WTC11 (cell line): Measurements from ENCODE around the gene LYL1. TPM values are rescaled to one million over a fixed set of nuclear protein-coding genes. Genes with fewer than 3 reads are reported as not detected.
A peak's percentile ranks its signal among the peaks of the same experiment; 100 is the strongest.

Experiments
- ATAC-seq: fragments of 200-7000 bp; cut with Tn5 transposase; 2 replicates; pipeline ENCODE4 v1.10.0; 2021; ENCODE audit warnings: mild to moderate bottlenecking, moderate library complexity
- CTCF ChIA-PET: fragments of 300-600 bp; sonication (Branson Sonifier 250); formaldehyde crosslinking; loops from one replicate; lab custom pipeline; 2021; ENCODE audit warnings: antibody characterized with exemption; lab: Charles Lee
- POLR2A ChIA-PET: fragments of 350-600 bp; sonication (Branson Sonifier 250); formaldehyde crosslinking; loops from one replicate; lab custom pipeline; 2021; ENCODE audit warnings: antibody characterized with exemption; lab: Charles Lee
- DNase-seq: peaks from one replicate; pipeline ENCODE4 v3.0.0; 2021; ENCODE audit warnings: low spot score
- H3K27ac Mint-ChIP-seq: 2 replicates; pipeline ENCODE4 v1.8.0; 2021; ENCODE audit warnings: mixed read lengths
- H3K27me3 Mint-ChIP-seq: 2 replicates; pipeline ENCODE4 v1.8.0; 2021; ENCODE audit warnings: low read depth, mild to moderate bottlenecking, moderate library complexity, mixed read lengths
- H3K36me3 Mint-ChIP-seq: 2 replicates; pipeline ENCODE4 v1.8.0; 2021; ENCODE audit warnings: mixed read lengths
- H3K4me1 Mint-ChIP-seq: 2 replicates; pipeline ENCODE4 v1.8.0; 2022; ENCODE audit warnings: mixed read lengths
- H3K4me3 Mint-ChIP-seq: 2 replicates; pipeline ENCODE4 v1.8.0; 2021; ENCODE audit warnings: mild to moderate bottlenecking, moderate library complexity, mixed read lengths
- H3K9me3 Mint-ChIP-seq: 2 replicates; pipeline ENCODE4 v1.8.0; 2021; ENCODE audit warnings: mixed read lengths
- CREB1 ChIP-seq: sonication (generic); formaldehyde crosslinking; IDR thresholded peaks from 2 replicates; pipeline ENCODE4 v1.8.0; 2023; ENCODE audit warnings: mild to moderate bottlenecking, missing genetic modification reagents
- EMX1 ChIP-seq: fragments of 250-450 bp; sonication (Bioruptor Pico); IDR thresholded peaks from 2 replicates; pipeline ENCODE4 v1.8.0; 2021; ENCODE audit warnings: mild to moderate bottlenecking
- FOXK1 ChIP-seq: sonication (generic); formaldehyde crosslinking; IDR thresholded peaks from 2 replicates; pipeline ENCODE4 v1.8.0; 2022; ENCODE audit warnings: mild to moderate bottlenecking, moderate library complexity, missing genetic modification reagents
- IRF2 ChIP-seq: sonication (generic); formaldehyde crosslinking; IDR thresholded peaks from 2 replicates; pipeline ENCODE4 v1.8.0; 2022; ENCODE audit warnings: low read depth, missing genetic modification reagents, borderline replicate concordance
- JAZF1 ChIP-seq: fragments of 250-450 bp; sonication (Bioruptor Pico); IDR thresholded peaks from 2 replicates; pipeline ENCODE4 v1.9.0; 2021; ENCODE audit warnings: moderate library complexity, mild to moderate bottlenecking, inconsistent platforms
- RORB ChIP-seq: fragments of 250-450 bp; sonication (Bioruptor Pico); IDR thresholded peaks from 2 replicates; pipeline ENCODE4 v1.9.0; 2021; ENCODE audit warnings: mild to moderate bottlenecking
- SP1 ChIP-seq: sonication (generic); formaldehyde crosslinking; conservative IDR thresholded peaks from 2 replicates; pipeline ENCODE4 v1.8.1; 2022; ENCODE audit warnings: missing genetic modification reagents
- TCF7 ChIP-seq: sonication (generic); formaldehyde crosslinking; IDR thresholded peaks from 2 replicates; pipeline ENCODE4 v1.8.0; 2022; ENCODE audit warnings: mild to moderate bottlenecking, low read depth, missing genetic modification reagents, moderate library complexity
- TEAD1 ChIP-seq: sonication (generic); formaldehyde crosslinking; IDR thresholded peaks from 2 replicates; pipeline ENCODE4 v1.8.0; 2022; ENCODE audit warnings: mild to moderate bottlenecking, missing genetic modification reagents
- ZNF121 ChIP-seq: sonication (generic); formaldehyde crosslinking; IDR thresholded peaks from 2 replicates; pipeline ENCODE4 v1.8.0; 2023; ENCODE audit warnings: missing genetic modification reagents
- ZNF219 ChIP-seq: sonication (generic); formaldehyde crosslinking; IDR thresholded peaks from 2 replicates; pipeline ENCODE4 v1.8.0; 2023; ENCODE audit warnings: missing genetic modification reagents, mild to moderate bottlenecking, borderline replicate concordance
- ZNF232 ChIP-seq: sonication (generic); formaldehyde crosslinking; IDR thresholded peaks from 2 replicates; pipeline ENCODE4 v1.8.0; 2022; ENCODE audit warnings: mild to moderate bottlenecking, missing genetic modification reagents
- ZNF416 ChIP-seq: fragments of 250-450 bp; sonication (Bioruptor Pico); IDR thresholded peaks from 2 replicates; pipeline ENCODE4 v1.9.0; 2021; ENCODE audit warnings: mild to moderate bottlenecking, inconsistent platforms
- ZNF423 ChIP-seq: fragments of 250-450 bp; sonication (Bioruptor Pico); IDR thresholded peaks from 2 replicates; pipeline ENCODE4 v2.1.2; 2022; ENCODE audit warnings: mild to moderate bottlenecking, moderate library complexity
- ZNF671 ChIP-seq: fragments of 250-450 bp; sonication (Bioruptor Pico); IDR thresholded peaks from 2 replicates; pipeline ENCODE4 v1.8.0; 2021; ENCODE audit warnings: mild to moderate bottlenecking
- total RNA-seq: library from RNA; stranded (reverse); gene quantifications from 3 replicates; pipeline ENCODE4 v1.2.3, GENCODE V29; 2021
- TF ChIP-seq, protein P1 (sequence below): sonication (generic); formaldehyde crosslinking; IDR thresholded peaks from 2 replicates; pipeline ENCODE4 v1.8.0; 2023; ENCODE audit warnings: missing genetic modification reagents, mild to moderate bottlenecking, borderline replicate concordance
- TF ChIP-seq, protein P2 (sequence below): sonication (generic); formaldehyde crosslinking; IDR thresholded peaks from 2 replicates; pipeline ENCODE4 v1.8.1; 2023; ENCODE audit warnings: mild to moderate bottlenecking, missing genetic modification reagents, moderate library complexity
- TF ChIP-seq, protein P3 (sequence below): sonication (generic); formaldehyde crosslinking; IDR thresholded peaks from 2 replicates; pipeline ENCODE4 v1.8.1; 2023; ENCODE audit warnings: mild to moderate bottlenecking, missing genetic modification reagents
- TF ChIP-seq, protein P4 (sequence below): sonication (generic); formaldehyde crosslinking; IDR thresholded peaks from 2 replicates; pipeline ENCODE4 v1.8.0; 2023; ENCODE audit warnings: missing genetic modification reagents
- TF ChIP-seq, protein P5 (sequence below): sonication (generic); formaldehyde crosslinking; IDR thresholded peaks from 2 replicates; pipeline ENCODE4 v1.8.1; 2022; ENCODE audit warnings: mild to moderate bottlenecking, missing genetic modification reagents, moderate library complexity, borderline replicate concordance
- TF ChIP-seq, protein P6 (sequence below): sonication (generic); formaldehyde crosslinking; IDR thresholded peaks from 2 replicates; pipeline ENCODE4 v1.8.1; 2022; ENCODE audit warnings: mild to moderate bottlenecking, moderate library complexity, missing genetic modification reagents

LYL1 gene
- total RNA-seq, 1 experiment from 2014 or later = 1.2 TPM

DNA sequence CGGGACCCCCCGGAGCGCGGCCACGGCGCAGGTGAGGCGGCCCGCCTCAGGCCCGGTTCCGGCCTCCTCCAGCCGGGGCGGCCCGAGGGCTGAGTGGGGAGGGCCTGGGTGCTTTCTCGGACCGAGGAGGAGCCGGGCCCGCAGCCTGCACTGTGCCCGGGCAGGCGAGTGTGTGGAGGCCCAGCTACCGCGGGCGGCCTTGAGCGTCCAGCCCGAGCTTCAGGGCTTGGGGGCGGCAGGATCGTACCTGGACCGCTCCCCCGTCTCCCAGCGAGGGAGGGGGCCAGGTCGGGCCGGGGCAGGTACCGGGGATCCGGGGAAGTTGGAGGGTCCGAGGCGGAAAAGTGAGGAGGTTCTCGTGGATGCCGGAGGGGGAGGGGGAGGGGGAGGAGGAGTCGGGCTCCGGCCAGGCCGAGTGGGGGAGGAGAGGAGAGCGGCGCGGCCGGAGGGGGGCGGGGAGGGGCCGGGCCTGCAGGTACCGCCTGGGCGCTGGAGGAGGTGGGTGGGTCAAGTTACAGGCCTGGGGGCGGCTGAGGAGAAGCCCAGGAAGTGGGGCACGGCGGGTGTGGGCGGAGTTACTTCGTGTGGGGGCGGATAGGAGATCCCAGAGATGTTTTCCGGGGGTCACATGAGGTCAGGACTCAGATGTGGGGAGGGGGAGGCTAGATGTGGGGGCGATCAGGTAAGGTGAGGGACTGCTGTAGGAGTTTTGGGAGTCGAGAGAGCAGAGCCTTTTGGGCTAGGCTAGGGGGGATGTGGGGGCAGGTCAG, 16.0 kb upstream of the LYL1 start (continued):
- TF ChIP-seq, protein P1, sequence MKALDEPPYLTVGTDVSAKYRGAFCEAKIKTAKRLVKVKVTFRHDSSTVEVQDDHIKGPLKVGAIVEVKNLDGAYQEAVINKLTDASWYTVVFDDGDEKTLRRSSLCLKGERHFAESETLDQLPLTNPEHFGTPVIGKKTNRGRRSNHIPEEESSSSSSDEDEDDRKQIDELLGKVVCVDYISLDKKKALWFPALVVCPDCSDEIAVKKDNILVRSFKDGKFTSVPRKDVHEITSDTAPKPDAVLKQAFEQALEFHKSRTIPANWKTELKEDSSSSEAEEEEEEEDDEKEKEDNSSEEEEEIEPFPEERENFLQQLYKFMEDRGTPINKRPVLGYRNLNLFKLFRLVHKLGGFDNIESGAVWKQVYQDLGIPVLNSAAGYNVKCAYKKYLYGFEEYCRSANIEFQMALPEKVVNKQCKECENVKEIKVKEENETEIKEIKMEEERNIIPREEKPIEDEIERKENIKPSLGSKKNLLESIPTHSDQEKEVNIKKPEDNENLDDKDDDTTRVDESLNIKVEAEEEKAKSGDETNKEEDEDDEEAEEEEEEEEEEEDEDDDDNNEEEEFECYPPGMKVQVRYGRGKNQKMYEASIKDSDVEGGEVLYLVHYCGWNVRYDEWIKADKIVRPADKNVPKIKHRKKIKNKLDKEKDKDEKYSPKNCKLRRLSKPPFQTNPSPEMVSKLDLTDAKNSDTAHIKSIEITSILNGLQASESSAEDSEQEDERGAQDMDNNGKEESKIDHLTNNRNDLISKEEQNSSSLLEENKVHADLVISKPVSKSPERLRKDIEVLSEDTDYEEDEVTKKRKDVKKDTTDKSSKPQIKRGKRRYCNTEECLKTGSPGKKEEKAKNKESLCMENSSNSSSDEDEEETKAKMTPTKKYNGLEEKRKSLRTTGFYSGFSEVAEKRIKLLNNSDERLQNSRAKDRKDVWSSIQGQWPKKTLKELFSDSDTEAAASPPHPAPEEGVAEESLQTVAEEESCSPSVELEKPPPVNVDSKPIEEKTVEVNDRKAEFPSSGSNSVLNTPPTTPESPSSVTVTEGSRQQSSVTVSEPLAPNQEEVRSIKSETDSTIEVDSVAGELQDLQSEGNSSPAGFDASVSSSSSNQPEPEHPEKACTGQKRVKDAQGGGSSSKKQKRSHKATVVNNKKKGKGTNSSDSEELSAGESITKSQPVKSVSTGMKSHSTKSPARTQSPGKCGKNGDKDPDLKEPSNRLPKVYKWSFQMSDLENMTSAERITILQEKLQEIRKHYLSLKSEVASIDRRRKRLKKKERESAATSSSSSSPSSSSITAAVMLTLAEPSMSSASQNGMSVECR = peak; percentile 69; the same call in 1 of the 2 replicates

DNA sequence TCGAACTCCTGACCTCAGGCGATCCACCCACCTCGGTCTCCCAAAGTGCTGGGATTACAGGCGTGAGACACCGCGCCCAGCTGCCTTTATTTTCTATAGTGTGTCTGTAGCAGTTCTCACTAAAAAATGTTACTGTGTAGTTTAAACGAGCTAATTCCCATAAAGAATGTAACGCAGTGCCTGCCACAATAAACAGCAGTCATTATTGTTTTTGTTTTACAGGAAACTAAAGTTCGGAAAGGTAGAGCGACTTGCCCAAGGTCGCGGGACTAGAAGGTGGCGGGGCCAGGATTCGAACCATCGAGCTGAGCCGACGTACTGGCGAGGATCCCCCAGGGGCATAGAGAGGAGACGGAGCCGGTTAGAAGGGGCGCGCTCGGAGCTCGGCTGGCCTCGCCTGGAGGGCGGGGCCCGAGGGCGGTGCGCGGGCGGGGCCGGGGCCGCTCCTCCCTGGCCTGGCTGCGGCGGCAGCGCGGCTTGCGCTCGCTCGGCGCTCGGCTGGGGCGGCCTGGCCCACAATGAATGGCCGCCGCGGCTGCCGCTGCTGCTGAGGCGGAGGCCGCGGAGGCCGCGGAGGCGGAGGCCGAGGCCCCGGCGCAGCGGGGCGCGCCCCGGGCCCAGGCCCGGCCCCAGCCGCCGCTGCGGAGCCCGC, 15.2 kb upstream of the LYL1 start, which contains the start of gene NACC1:
NACC1 (plus strand) TSS at position 493 of the 652 bp plus-strand sequence. CDS start 16,944 bp downstream, outside the sequence.
- H3K27ac Mint-ChIP-seq = peak within 1 kb of the TSS; percentile 98
- POLR2A ChIA-PET = interaction anchor here (0.5 to 3.3 kb wide), 11 partner anchors 9 to 227 kb away, joined by 3 to 30 read pairs (median 5); partner anchors contain the start of genes GCDH, IER2 and STX10
- CTCF ChIA-PET = interaction anchor here (0.5 to 3.7 kb wide), 12 partner anchors 13 to 152 kb away, joined by 3 to 16 read pairs (median 6); partner anchors contain the start of genes IER2 and STX10
- DNase-seq (peak; percentile 93), ATAC-seq (peak; percentile 68)
- no peaks in the 10 kb centered on the region; the same call in 1 of the 2 replicates for H3K27me3 Mint-ChIP-seq
- TF ChIP-seq, protein P2, sequence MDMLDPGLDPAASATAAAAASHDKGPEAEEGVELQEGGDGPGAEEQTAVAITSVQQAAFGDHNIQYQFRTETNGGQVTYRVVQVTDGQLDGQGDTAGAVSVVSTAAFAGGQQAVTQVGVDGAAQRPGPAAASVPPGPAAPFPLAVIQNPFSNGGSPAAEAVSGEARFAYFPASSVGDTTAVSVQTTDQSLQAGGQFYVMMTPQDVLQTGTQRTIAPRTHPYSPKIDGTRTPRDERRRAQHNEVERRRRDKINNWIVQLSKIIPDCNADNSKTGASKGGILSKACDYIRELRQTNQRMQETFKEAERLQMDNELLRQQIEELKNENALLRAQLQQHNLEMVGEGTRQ = peak; percentile 58; the same call in 1 of the 2 replicates
- 0 out of 2 replicates have a peak, but pooled peaks have one; percentile 58 for TF ChIP-seq TCF7 (CRISPR knock-in tag)
- TF ChIP-seq ZNF121 (CRISPR knock-in tag) = peak; percentile 59; the same call in 1 of the 2 replicates
- TF ChIP-seq RORB (CRISPR knock-in tag) = no peak
- TF ChIP-seq FOXK1 = peak; percentile 7; the same call in 1 of the 2 replicates
- peak; percentile 93 for TF ChIP-seq SP1
- TF ChIP-seq, protein P3, sequence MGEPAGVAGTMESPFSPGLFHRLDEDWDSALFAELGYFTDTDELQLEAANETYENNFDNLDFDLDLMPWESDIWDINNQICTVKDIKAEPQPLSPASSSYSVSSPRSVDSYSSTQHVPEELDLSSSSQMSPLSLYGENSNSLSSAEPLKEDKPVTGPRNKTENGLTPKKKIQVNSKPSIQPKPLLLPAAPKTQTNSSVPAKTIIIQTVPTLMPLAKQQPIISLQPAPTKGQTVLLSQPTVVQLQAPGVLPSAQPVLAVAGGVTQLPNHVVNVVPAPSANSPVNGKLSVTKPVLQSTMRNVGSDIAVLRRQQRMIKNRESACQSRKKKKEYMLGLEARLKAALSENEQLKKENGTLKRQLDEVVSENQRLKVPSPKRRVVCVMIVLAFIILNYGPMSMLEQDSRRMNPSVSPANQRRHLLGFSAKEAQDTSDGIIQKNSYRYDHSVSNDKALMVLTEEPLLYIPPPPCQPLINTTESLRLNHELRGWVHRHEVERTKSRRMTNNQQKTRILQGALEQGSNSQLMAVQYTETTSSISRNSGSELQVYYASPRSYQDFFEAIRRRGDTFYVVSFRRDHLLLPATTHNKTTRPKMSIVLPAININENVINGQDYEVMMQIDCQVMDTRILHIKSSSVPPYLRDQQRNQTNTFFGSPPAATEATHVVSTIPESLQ (CRISPR knock-in tag) = no peak
- H3K4me1 Mint-ChIP-seq = peaks cover 52% of the 10 kb centered on the region
- peak within 1 kb of the TSS; percentile 96 for H3K4me3 Mint-ChIP-seq
- peaks cover 11% of the 10 kb centered on the region; the same call in 1 of the 2 replicates for H3K36me3 Mint-ChIP-seq
- no peaks in the 10 kb centered on the region for H3K9me3 Mint-ChIP-seq

DNA sequence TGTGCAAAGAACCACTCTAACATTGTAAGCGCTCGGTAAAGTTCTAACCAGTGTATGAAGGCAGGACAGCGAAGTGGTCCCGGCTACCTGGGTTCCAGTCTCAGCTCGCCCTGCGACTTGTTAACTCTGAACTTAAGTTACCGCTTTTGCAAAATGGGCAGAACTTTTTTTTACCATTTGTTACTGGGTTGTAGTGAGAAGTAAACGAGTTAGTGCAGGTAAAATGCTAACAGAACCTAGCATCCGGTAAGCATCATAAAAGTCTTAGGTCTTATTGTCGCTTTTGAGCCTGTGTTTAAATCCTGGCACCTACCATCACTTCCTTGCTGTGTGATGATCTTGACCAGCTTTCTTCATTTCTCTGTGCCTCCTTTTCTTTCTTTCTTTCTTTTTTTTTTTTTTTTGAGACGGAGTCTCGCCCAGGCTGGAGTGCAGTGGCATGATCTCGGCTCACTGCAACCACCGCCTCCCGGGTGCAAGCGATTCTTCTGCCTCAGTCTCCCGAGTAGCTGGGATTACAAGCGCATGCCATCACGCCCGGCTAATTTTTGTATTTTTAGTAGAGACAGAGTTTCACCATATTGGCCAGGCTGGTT, 14.6 kb upstream of the LYL1 start:
- no peaks in the 10 kb centered on the region for H3K9me3 Mint-ChIP-seq
- no peak for ATAC-seq
- peak overlapping the region; percentile 98 for H3K27ac Mint-ChIP-seq
- peaks cover 11% of the 10 kb centered on the region; the same call in 1 of the 2 replicates for H3K36me3 Mint-ChIP-seq
- peak overlapping the region; percentile 96 for H3K4me3 Mint-ChIP-seq
- CTCF ChIA-PET = interaction anchor here (0.5 to 3.7 kb wide), 9 partner anchors 12 to 152 kb away, joined by 3 to 16 read pairs (median 6); no protein-coding TSS in a partner anchor
- no peak for DNase-seq
- no peaks in the 10 kb centered on the region; the same call in 1 of the 2 replicates for H3K27me3 Mint-ChIP-seq
- POLR2A ChIA-PET = interaction anchor here (0.5 to 3.3 kb wide), 10 partner anchors 9 to 152 kb away, joined by 3 to 30 read pairs (median 6); partner anchors contain the start of genes IER2 and STX10
- peaks cover 48% of the 10 kb centered on the region for H3K4me1 Mint-ChIP-seq
- TF ChIP-seq ZNF416 (no peak), EMX1 (no peak), JAZF1 (CRISPR knock-in tag) (no peak), ZNF423 (CRISPR knock-in tag) (no peak), CREB1 (no peak), ZNF232 (CRISPR knock-in tag) (no peak), IRF2 (CRISPR knock-in tag) (no peak), ZNF219 (CRISPR knock-in tag) (no peak), TEAD1 (no peak), ZNF671 (CRISPR knock-in tag) (no peak)
- TF ChIP-seq, protein P4, sequence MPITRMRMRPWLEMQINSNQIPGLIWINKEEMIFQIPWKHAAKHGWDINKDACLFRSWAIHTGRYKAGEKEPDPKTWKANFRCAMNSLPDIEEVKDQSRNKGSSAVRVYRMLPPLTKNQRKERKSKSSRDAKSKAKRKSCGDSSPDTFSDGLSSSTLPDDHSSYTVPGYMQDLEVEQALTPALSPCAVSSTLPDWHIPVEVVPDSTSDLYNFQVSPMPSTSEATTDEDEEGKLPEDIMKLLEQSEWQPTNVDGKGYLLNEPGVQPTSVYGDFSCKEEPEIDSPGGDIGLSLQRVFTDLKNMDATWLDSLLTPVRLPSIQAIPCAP (CRISPR knock-in tag) = no peak
- TF ChIP-seq, protein P5, sequence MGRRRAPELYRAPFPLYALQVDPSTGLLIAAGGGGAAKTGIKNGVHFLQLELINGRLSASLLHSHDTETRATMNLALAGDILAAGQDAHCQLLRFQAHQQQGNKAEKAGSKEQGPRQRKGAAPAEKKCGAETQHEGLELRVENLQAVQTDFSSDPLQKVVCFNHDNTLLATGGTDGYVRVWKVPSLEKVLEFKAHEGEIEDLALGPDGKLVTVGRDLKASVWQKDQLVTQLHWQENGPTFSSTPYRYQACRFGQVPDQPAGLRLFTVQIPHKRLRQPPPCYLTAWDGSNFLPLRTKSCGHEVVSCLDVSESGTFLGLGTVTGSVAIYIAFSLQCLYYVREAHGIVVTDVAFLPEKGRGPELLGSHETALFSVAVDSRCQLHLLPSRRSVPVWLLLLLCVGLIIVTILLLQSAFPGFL (CRISPR knock-in tag) = no peak
- TF ChIP-seq, protein P6, sequence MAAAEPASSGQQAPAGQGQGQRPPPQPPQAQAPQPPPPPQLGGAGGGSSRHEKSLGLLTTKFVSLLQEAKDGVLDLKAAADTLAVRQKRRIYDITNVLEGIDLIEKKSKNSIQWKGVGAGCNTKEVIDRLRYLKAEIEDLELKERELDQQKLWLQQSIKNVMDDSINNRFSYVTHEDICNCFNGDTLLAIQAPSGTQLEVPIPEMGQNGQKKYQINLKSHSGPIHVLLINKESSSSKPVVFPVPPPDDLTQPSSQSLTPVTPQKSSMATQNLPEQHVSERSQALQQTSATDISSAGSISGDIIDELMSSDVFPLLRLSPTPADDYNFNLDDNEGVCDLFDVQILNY (CRISPR knock-in tag) = no peak
